ENCODE data around the gene HELB. TPM values are rescaled to one million over a fixed set of nuclear protein-coding genes. Genes with fewer than 3 reads are reported as not detected.

HELB gene
- total and polyA plus RNA-seq, 2 of the 8 experiments (the other 6 are each of a cell fraction or from before 2014, with no cell fraction given) = 1.8 to 7.6 TPM

- TF ChIP-seq NANOG (IDR thresholded peaks at IDR 0.05; ENCODE audit: insufficient read depth, low read depth, low read length, poor library complexity, severe bottlenecking) (no peak), KDM1A (IDR thresholded peaks at IDR 0.05; ENCODE audit: borderline replicate concordance, low read length) (no peak)
Observed at GRCh38 chr12:66269142-66269541, 33.2 kb upstream of the HELB start (continued).
